PC-9 (cell line): Measurements from ENCODE around the gene ICA1.

Experiments used
- CTCF ChIP-seq: fragments of 200-600 bp; sonication (generic); conservative IDR thresholded peaks from 2 replicates; pipeline ENCODE4 v1.6.1; 2017; ENCODE audit warnings: mixed run types, antibody characterized with exemption, mild to moderate bottlenecking, moderate library complexity
- EZH2 ChIP-seq: fragments of 200-600 bp; sonication (generic); IDR thresholded peaks from 2 replicates; pipeline ENCODE4 v1.8.0; 2017; ENCODE audit warnings: antibody characterized with exemption, low read depth

GRCh38 chr7:8125680-8126444, 136.1 kb downstream of the ICA1 start:
- TF ChIP-seq CTCF (no peak), EZH2 (no peak)
